ENCODE data around the gene CDT1.
"Not testable (repeated sequence)": the region's sequence is repeated elsewhere in the genome, so short reads cannot be mapped to it uniquely, and the experiment has no call there.

Gene CDT1

GRCh38 chr16:88782454-88783390 is 20.9 kb upstream of the CDT1 start:
- Mint-ChIP-seq H3K4me3 (peak overlapping the region; percentile 71), H3K4me1 (peaks cover 53% of the 10 kb centered on the region), H3K27me3 (no peaks in the 10 kb centered on the region), H3K36me3 (ENCODE audit: insufficient read depth) (peaks cover 10% of the 10 kb centered on the region), H3K27ac (ENCODE audit: low read depth) (peak overlapping the region; percentile 86), H3K9me3 (no peaks in the 10 kb centered on the region)
- DNase-seq (ENCODE audit: low spot score in 2 of 2) = no peak
- ATAC-seq (replicated peaks; ENCODE audit: extremely low read depth, poor library complexity, severe bottlenecking) = no peak

GRCh38 chr16:88783391-88784073 is 20.1 kb upstream of the CDT1 start:
- H3K4me3 Mint-ChIP-seq = peak overlapping the region; percentile 71
- peak overlapping the region; percentile 86 for H3K27ac Mint-ChIP-seq (ENCODE audit: low read depth)
- H3K4me1 Mint-ChIP-seq = peaks cover 45% of the 10 kb centered on the region
- no peaks in the 10 kb centered on the region for H3K27me3 Mint-ChIP-seq
- H3K36me3 Mint-ChIP-seq (ENCODE audit: insufficient read depth) = peaks cover 10% of the 10 kb centered on the region
- ATAC-seq (replicated peaks; ENCODE audit: extremely low read depth, poor library complexity, severe bottlenecking) (no peak), DNase-seq (ENCODE audit: low spot score in 2 of 2) (no peak)
- H3K9me3 Mint-ChIP-seq = no peaks in the 10 kb centered on the region

- peak overlapping the region; percentile 71 for H3K4me3 Mint-ChIP-seq
- peak overlapping the region; percentile 86 for H3K27ac Mint-ChIP-seq (ENCODE audit: low read depth)
- H3K27me3 Mint-ChIP-seq = no peaks in the 10 kb centered on the region
- no peak for DNase-seq (ENCODE audit: low spot score in 2 of 2)
- peaks cover 44% of the 10 kb centered on the region for H3K4me1 Mint-ChIP-seq
- no peaks in the 10 kb centered on the region for H3K9me3 Mint-ChIP-seq
- H3K36me3 Mint-ChIP-seq (ENCODE audit: insufficient read depth) = peaks cover 10% of the 10 kb centered on the region
- no peak for ATAC-seq (replicated peaks; ENCODE audit: extremely low read depth, poor library complexity, severe bottlenecking)
Measured at GRCh38 chr16:88784074-88784855, 19.3 kb upstream of the CDT1 start.

DNA sequence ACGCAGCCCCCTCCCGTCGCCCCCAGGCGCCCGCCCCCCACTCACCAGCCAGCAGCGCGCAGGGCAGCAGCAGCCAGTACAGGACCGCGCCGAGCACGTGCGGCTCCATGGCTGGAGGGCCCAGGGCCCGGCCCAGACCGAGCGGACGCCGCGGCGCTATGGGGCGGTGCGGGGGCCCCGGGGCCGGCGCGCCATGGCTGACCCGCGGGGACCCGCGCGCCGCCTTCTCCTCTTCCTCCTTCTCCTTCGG is 18.8 kb upstream of the CDT1 start:
- ATAC-seq (replicated peaks; ENCODE audit: extremely low read depth, poor library complexity, severe bottlenecking) (peak; percentile 2), DNase-seq (ENCODE audit: low spot score in 2 of 2) (no peak)
- no peaks in the 10 kb centered on the region for H3K27me3 Mint-ChIP-seq
- H3K4me3 Mint-ChIP-seq = peak overlapping the region; percentile 71
- no peaks in the 10 kb centered on the region for H3K9me3 Mint-ChIP-seq
- no peak overlapping the region for H3K27ac Mint-ChIP-seq (ENCODE audit: low read depth)
- peaks cover 10% of the 10 kb centered on the region for H3K36me3 Mint-ChIP-seq (ENCODE audit: insufficient read depth)
- peaks cover 45% of the 10 kb centered on the region for H3K4me1 Mint-ChIP-seq

GRCh38 chr16:88785106-88785924 is 18.3 kb upstream of the CDT1 start, which contains the start of gene PIEZO1:
Gene PIEZO1 (minus strand): TSS chr16:88785220. CDS start chr16:88784964, 256 bp downstream.
- Mint-ChIP-seq H3K4me1 (peaks cover 45% of the 10 kb centered on the region), H3K4me3 (peak within 1 kb of the TSS; percentile 71), H3K27me3 (no peaks in the 10 kb centered on the region), H3K27ac (ENCODE audit: low read depth) (peak within 1 kb of the TSS; percentile 46), H3K36me3 (ENCODE audit: insufficient read depth) (peaks cover 10% of the 10 kb centered on the region), H3K9me3 (no peaks in the 10 kb centered on the region)
- ATAC-seq (replicated peaks; ENCODE audit: extremely low read depth, poor library complexity, severe bottlenecking) (peak; percentile 38), DNase-seq (ENCODE audit: low spot score in 2 of 2) (peak; percentile 80 to 83)

DNA sequence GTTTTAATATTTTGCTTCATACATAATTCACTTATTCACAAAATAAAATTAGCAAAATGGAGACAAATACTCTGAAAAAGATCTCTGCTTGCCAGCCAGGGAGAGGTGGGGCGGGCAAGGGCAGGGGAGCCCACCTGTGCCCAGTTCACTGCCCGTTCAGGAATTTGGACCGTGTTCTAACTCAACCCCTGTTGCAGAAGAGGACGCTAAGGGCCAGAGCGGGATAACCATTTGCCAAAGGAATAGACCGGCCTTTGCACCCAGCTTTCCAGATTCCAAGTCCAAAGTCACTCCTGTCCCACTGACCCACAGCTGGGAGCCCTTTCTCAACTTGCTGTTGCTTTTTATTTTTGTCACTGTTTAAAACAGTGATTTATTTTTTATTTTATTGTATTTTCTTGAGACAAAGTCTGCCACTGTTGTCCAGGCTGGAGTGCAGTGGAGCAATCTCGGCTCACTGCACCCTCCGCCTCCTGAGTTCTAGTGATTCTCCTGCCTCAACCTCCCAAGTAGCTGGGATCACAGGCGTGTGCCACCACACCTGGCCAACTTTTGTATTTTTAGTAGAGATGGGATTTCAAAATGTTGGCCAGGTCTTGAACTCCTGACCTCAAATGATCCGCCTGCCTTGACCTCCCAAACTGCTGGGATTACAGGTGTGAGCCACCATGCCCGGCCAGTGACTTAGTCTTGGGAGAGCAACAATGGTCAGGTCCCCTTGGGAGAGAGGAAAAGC is 15.8 kb upstream of the CDT1 start:
- no peak overlapping the region for H3K27ac Mint-ChIP-seq (ENCODE audit: low read depth)
- DNase-seq (ENCODE audit: low spot score in 2 of 2) = no peak
- peaks cover 34% of the 10 kb centered on the region for H3K4me1 Mint-ChIP-seq
- H3K9me3 Mint-ChIP-seq = no peaks in the 10 kb centered on the region
- H3K27me3 Mint-ChIP-seq = no peaks in the 10 kb centered on the region
- H3K4me3 Mint-ChIP-seq = no peak overlapping the region
- ATAC-seq (replicated peaks; ENCODE audit: extremely low read depth, poor library complexity, severe bottlenecking) = no peak
- H3K36me3 Mint-ChIP-seq (ENCODE audit: insufficient read depth) = peaks cover 5% of the 10 kb centered on the region

DNA sequence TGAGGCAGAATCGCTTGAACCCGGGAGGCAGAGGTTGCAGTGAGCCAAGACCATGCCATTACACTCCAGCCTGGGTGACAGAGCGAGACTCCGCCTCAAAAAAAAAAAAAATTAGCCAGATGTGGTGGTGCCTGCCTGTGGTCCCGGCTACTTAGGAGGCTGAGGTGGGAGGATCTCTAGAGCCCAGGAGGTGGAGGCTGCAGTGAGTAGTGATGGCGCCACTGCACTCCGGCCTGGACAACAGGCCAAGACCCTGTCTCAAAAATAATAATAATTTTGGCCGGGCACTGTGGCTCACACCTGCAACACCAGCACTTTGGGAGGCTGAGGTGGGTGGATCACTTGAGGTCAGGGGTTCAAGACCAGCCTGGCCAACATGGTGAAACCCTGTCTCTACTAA is 14.8 kb upstream of the CDT1 start:
- not testable (repeated sequence) for DNase-seq (ENCODE audit: low spot score in 2 of 2); H3K27me3 Mint-ChIP-seq; H3K4me3 Mint-ChIP-seq; H3K36me3 Mint-ChIP-seq (ENCODE audit: insufficient read depth); H3K9me3 Mint-ChIP-seq; ATAC-seq (replicated peaks; ENCODE audit: extremely low read depth, poor library complexity, severe bottlenecking); H3K27ac Mint-ChIP-seq (ENCODE audit: low read depth)
- H3K4me1 Mint-ChIP-seq = peaks cover 25% of the 10 kb centered on the region

DNA sequence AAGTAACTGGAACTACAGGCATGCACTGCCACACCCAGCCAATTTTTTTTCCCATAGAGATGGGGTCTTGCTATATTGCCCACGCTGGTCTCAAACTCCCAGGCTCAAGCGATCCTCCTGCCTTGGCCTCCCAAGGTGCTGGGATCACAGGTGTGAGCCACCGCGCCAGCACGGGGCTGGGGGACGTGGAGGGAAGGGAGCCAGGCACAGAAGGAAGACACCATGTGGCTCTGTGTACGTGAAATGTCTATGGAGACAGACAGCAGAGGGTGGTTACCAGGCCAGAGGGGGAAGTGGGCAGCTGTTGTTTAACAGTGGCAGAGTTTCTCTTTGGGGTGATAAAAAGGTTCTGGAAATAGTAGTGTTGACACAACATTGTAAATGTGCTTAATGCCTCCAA is 14.0 kb upstream of the CDT1 start:
- no peaks in the 10 kb centered on the region for H3K27me3 Mint-ChIP-seq
- H3K27ac Mint-ChIP-seq (ENCODE audit: low read depth) = peak overlapping the region; percentile 76
- no peak for DNase-seq (ENCODE audit: low spot score in 2 of 2)
- H3K4me1 Mint-ChIP-seq = peaks cover 24% of the 10 kb centered on the region
- H3K9me3 Mint-ChIP-seq = no peaks in the 10 kb centered on the region
- no peak for ATAC-seq (replicated peaks; ENCODE audit: extremely low read depth, poor library complexity, severe bottlenecking)
- H3K36me3 Mint-ChIP-seq (ENCODE audit: insufficient read depth) = peaks cover 4% of the 10 kb centered on the region
- H3K4me3 Mint-ChIP-seq = peak overlapping the region; percentile 68

- Mint-ChIP-seq H3K4me3 (peak overlapping the region; percentile 68), H3K36me3 (ENCODE audit: insufficient read depth) (peaks cover 4% of the 10 kb centered on the region), H3K9me3 (no peaks in the 10 kb centered on the region), H3K27ac (ENCODE audit: low read depth) (peak overlapping the region; percentile 76), H3K4me1 (peaks cover 33% of the 10 kb centered on the region), H3K27me3 (no peaks in the 10 kb centered on the region)
- DNase-seq (ENCODE audit: low spot score in 2 of 2) = no peak
- ATAC-seq (replicated peaks; ENCODE audit: extremely low read depth, poor library complexity, severe bottlenecking) = peak; percentile 73
Measured at GRCh38 chr16:88790312-88791211, 13.0 kb upstream of the CDT1 start.

- Mint-ChIP-seq H3K4me1 (peaks cover 33% of the 10 kb centered on the region), H3K9me3 (no peaks in the 10 kb centered on the region), H3K4me3 (peak overlapping the region; percentile 65), H3K36me3 (ENCODE audit: insufficient read depth) (peaks cover 4% of the 10 kb centered on the region), H3K27me3 (no peaks in the 10 kb centered on the region), H3K27ac (ENCODE audit: low read depth) (peak overlapping the region; percentile 76)
- DNase-seq (ENCODE audit: low spot score in 2 of 2) (no peak), ATAC-seq (replicated peaks; ENCODE audit: extremely low read depth, poor library complexity, severe bottlenecking) (no peak)
Measured at GRCh38 chr16:88792078-88792550, 11.5 kb upstream of the CDT1 start.

Measured in central memory CD8-positive, alpha-beta T cell (primary cell).